OCI-LY3 (cell line): Measurements from ENCODE around the gene SLC8A2.
"Not testable (repeated sequence)": the region's sequence is repeated elsewhere in the genome, so short reads cannot be mapped to it uniquely, and the experiment has no call there.

Source experiments
- H2AFZ ChIP-seq: fragments of 200-600, 300-600 bp; shearing (Covaris generic); 2 replicates; pipeline ENCODE4 v1.6.0; 2014; ENCODE audit warnings: antibody characterized with exemption, low read depth, low read length
- H3K27ac ChIP-seq: fragments of 200-600, 300-600 bp; sonication (generic); 2 replicates; pipeline ENCODE4 v1.5.1; 2014; ENCODE audit warnings: mild to moderate bottlenecking, low read length, moderate library complexity, mixed read lengths
- H3K27me3 ChIP-seq: fragments of 200-600, 300-600 bp; sonication (generic); 2 replicates; pipeline ENCODE4 v1.6.1; 2014; ENCODE audit warnings: low read depth, low read length, mixed read lengths
- H3K36me3 ChIP-seq: fragments of 200-600, 300-600 bp; sonication (generic); replicated peaks from 2 replicates; pipeline ENCODE3; 2014; ENCODE audit warnings: low read depth, low read length, mixed read lengths
- H3K4me1 ChIP-seq: fragments of 300-600, 200-600 bp; sonication (generic); 2 replicates; pipeline ENCODE4 v1.6.1; 2014; ENCODE audit warnings: low read length, mixed read lengths
- H3K4me2 ChIP-seq: fragments of 200-600, 300-600 bp; sonication (generic); 2 replicates; pipeline ENCODE4 v1.6.1; 2014; ENCODE audit warnings: low read length, mixed read lengths
- H3K4me3 ChIP-seq: fragments of 300-600, 200-600 bp; sonication (generic); 2 replicates; pipeline ENCODE4 v1.5.1; 2014; ENCODE audit warnings: antibody characterized with exemption, mild to moderate bottlenecking, low read length, moderate library complexity
- H3K79me2 ChIP-seq: fragments of 300-600, 200-600 bp; shearing (Covaris generic); 2 replicates; pipeline ENCODE4 v1.6.1; 2014; ENCODE audit warnings: mild to moderate bottlenecking, low read length, mixed read lengths
- H3K9ac ChIP-seq: fragments of 300-600, 200-600 bp; shearing (Covaris generic); 2 replicates; pipeline ENCODE4 v1.6.0; 2014; ENCODE audit warnings: mild to moderate bottlenecking, low read length, moderate library complexity
- H3K9me3 ChIP-seq: fragments of 200-600, 300-600 bp; shearing (Covaris generic); 2 replicates; pipeline ENCODE4 v1.6.1; 2014; ENCODE audit warnings: low read length, mixed read lengths; ENCODE audit not compliant: insufficient read depth
- H4K20me1 ChIP-seq: fragments of 200-600, 300-600 bp; sonication (generic); 2 replicates; pipeline ENCODE4 v1.6.1; 2016; ENCODE audit warnings: low read length, mixed read lengths; ENCODE audit not compliant: insufficient read depth
- CTCF ChIP-seq: fragments of 200-600, 300-600 bp; sonication (generic); IDR thresholded peaks from 2 replicates; pipeline ENCODE4 v1.5.1; 2014; ENCODE audit warnings: antibody characterized with exemption, low read length, low read depth
- EZH2phosphoT487 ChIP-seq: fragments of 200-600 bp; shearing (Covaris generic); IDR thresholded peaks from 2 replicates; pipeline ENCODE4 v1.6.1; 2018; ENCODE audit warnings: antibody characterized with exemption, mixed run types, low read depth

Gene SLC8A2

GRCh38 chr19:47489072-47489914 lies 17.6 kb upstream of the SLC8A2 start:
- TF ChIP-seq EZH2phosphoT487: no peak
- no peak for TF ChIP-seq CTCF
- H3K4me3 ChIP-seq: no peak overlapping the region

GRCh38 chr19:47487551-47488515 lies 16.1 kb upstream of the SLC8A2 start:
- peaks cover 20% of the 10 kb centered on the region for H3K4me1 ChIP-seq
- TF ChIP-seq CTCF (no peak), EZH2phosphoT487 (no peak)
- H3K4me3 ChIP-seq: no peak overlapping the region
- H3K36me3 ChIP-seq: peaks cover 6% of the 10 kb centered on the region
- H3K9ac ChIP-seq: no peak overlapping the region
- 0 out of 2 replicates have a peak, but pooled peaks cover 6% of the 10 kb centered on the region for H3K79me2 ChIP-seq
- H2AFZ ChIP-seq: no peak overlapping the region
- H3K9me3 ChIP-seq: no peaks in the 10 kb centered on the region
- no peaks in the 10 kb centered on the region for H3K27me3 ChIP-seq
- H4K20me1 ChIP-seq: no peaks in the 10 kb centered on the region
- H3K27ac ChIP-seq: no peak overlapping the region
- H3K4me2 ChIP-seq: no peak overlapping the region

More at GRCh38 chr19:47489072-47489914, 17.6 kb upstream of the SLC8A2 start:
- H4K20me1 ChIP-seq: no peaks in the 10 kb centered on the region
- no peak overlapping the region for H3K4me2 ChIP-seq
- H3K27ac ChIP-seq: no peak overlapping the region
- H3K9me3 ChIP-seq: no peaks in the 10 kb centered on the region
- H3K4me1 ChIP-seq: peaks cover 17% of the 10 kb centered on the region
- H2AFZ ChIP-seq: no peak overlapping the region
- H3K79me2 ChIP-seq: 0 out of 2 replicates have a peak, but pooled peaks cover 6% of the 10 kb centered on the region
- H3K9ac ChIP-seq: no peak overlapping the region
- H3K27me3 ChIP-seq: no peaks in the 10 kb centered on the region
- H3K36me3 ChIP-seq: peaks cover 6% of the 10 kb centered on the region

GRCh38 chr19:47486900-47487299 lies 15.2 kb upstream of the SLC8A2 start:
- no peak overlapping the region for H3K4me3 ChIP-seq
- peaks cover 6% of the 10 kb centered on the region for H3K36me3 ChIP-seq
- H3K27ac ChIP-seq: no peak overlapping the region
- 0 out of 2 replicates have a peak, but pooled peaks cover 6% of the 10 kb centered on the region for H3K79me2 ChIP-seq
- no peaks in the 10 kb centered on the region for H3K9me3 ChIP-seq
- no peak overlapping the region for H3K4me2 ChIP-seq
- H3K27me3 ChIP-seq: no peaks in the 10 kb centered on the region
- H3K9ac ChIP-seq: no peak overlapping the region
- H4K20me1 ChIP-seq: no peaks in the 10 kb centered on the region
- no peak for TF ChIP-seq CTCF
- TF ChIP-seq EZH2phosphoT487: no peak
- H2AFZ ChIP-seq: no peak overlapping the region
- H3K4me1 ChIP-seq: peaks cover 20% of the 10 kb centered on the region

GRCh38 chr19:47486220-47486619 lies 14.5 kb upstream of the SLC8A2 start:
- not testable (repeated sequence) for H2AFZ ChIP-seq, H3K27ac ChIP-seq, H3K36me3 ChIP-seq, H3K4me3 ChIP-seq, H3K79me2 ChIP-seq, H3K9me3 ChIP-seq, H3K4me2 ChIP-seq, H3K9ac ChIP-seq, H3K27me3 ChIP-seq, H4K20me1 ChIP-seq
- H3K4me1 ChIP-seq: peaks cover 20% of the 10 kb centered on the region
